Right lobe of liver (tissue), 6 donors: ENCODE results near the gene ZNF488. TPM values are rescaled to one million over a fixed set of nuclear protein-coding genes. Genes with fewer than 3 reads are reported as not detected.

Experiments used
- ATAC-seq, 4 donors: fragments of 200-7000 bp; cut with Tn5 transposase; one replicate each; pipeline ENCODE4 v1.9.1; 2020; ENCODE audit warnings: mild to moderate bottlenecking in 4 of 4, moderate library complexity in 4 of 4
- DNase-seq, 3 donors: peaks; one replicate each; pipeline ENCODE4 v3.0.0-alpha.2; 2020
- H3K27ac ChIP-seq, 3 donors: fragments of 200-600 bp; one replicate each; pipeline ENCODE4 v1.8.0; 2022
- H3K27me3 ChIP-seq, 2 donors: fragments of 200-600 bp; one replicate each; pipeline ENCODE4 v1.8.0; 2022
- H3K36me3 ChIP-seq, 4 donors: fragments of 200-600 bp; sonication (generic) in 1 of 4; one replicate each; pipeline versions ENCODE4 v1.5.1 to v1.8.0; 2017 to 2022; ENCODE audit warnings: control low read depth in 1 of 4
- H3K4me1 ChIP-seq, 4 donors: fragments of 200-600 bp; sonication (generic) in 1 of 4; one replicate each; pipeline versions ENCODE4 v1.5.1 to v1.8.0; 2017 to 2022; ENCODE audit warnings: control low read depth in 1 of 4
- H3K4me3 ChIP-seq, 3 donors: fragments of 200-600 bp; one replicate each; pipeline ENCODE4 v1.8.0; 2022
- H3K9me3 ChIP-seq, 4 donors: fragments of 200-600 bp; sonication (generic) in 1 of 4; one replicate each; pipeline versions ENCODE4 v1.5.1 to v1.8.0; 2017 to 2022; ENCODE audit warnings: control low read depth in 1 of 4
- CTCF ChIP-seq, 4 donors: fragments of 200-600 bp in 3 of 4; fragments of 450-650 bp in 1 of 4; IDR thresholded peaks; one replicate each; pipeline versions ENCODE4 v1.5.1 to v1.8.0; 2016 to 2022; ENCODE audit warnings: antibody characterized with exemption in 4 of 4, mild to moderate bottlenecking in 2 of 4
- POLR2A ChIP-seq: fragments of 450-650 bp; IDR thresholded peaks from one replicate; pipeline ENCODE4 v1.6.1; 2017; ENCODE audit warnings: antibody characterized with exemption, mild to moderate bottlenecking
- WGBS: methylation state at CpG from one replicate; pipeline ENCODE4 v1.1.6; 2018; ENCODE audit warnings: low coverage, low lambda C conversion rate; ENCODE audit not compliant: insufficient coverage; ENCODE audit errors: missing lambda C conversion rate; 5-methylcytosine and 5-hydroxymethylcytosine counted together
- intact Hi-C, 2 donors: fragments of 100-400 bp; cut with DNase I; formaldehyde crosslinking; loops; one replicate each; pipeline versions ENCODE4 v1.11.2 to v1.14.1; 2022
- total RNA-seq, 6 experiments: library from RNA; depleted of rRNA in 2 of 6; stranded (reverse); fragments of >200 nt in 2 of 6; fragmentation: NEBNext Ultra II Directional in 3 of 6; extraction: Animal tissue kit (Norgen Biotek cat#: 25700) in 3 of 6; gene quantifications; one replicate each; pipeline versions ENCODE4 v1.1.0 to v1.2.4, GENCODE V29; 2016 to 2023
- donor health status: DM: no; HTN: yes; CAD: no.
- donor health status: DM: no; HTN: no; CAD: no.
- donor health status: DM: no; HTN: no; CAD: no.
- donor health status: DM: no; HTN: yes; CAD: no.
- donor health status: DM: no; HTN: yes; CAD: no.

The ZNF488 gene
- total RNA-seq, 6 experiments from 2014 or later, result not detected

- Histone ChIP-seq H3K4me3 (no peak overlapping the region), H3K27me3 (no peaks in the 10 kb centered on the region), H3K36me3 (no peaks in the 10 kb centered on the region), H3K9me3 (no peaks in the 10 kb centered on the region), H3K27ac (no peak overlapping the region), H3K4me1 (no peaks in the 10 kb centered on the region)
- ATAC-seq, result no peak
- DNase-seq, result peak in 1 of 3 donors; percentile 30
- intact Hi-C loops, result no loop called here
- WGBS, result 93% methylated on average over 2 of the region's 14 CpGs
- TF ChIP-seq POLR2A (no peak), CTCF (IDR thresholded peaks at IDR 0.05) (no peak)
These were observed 23.6 kb downstream of the ZNF488 start for GRCh38 chr10:47360419-47361040.

GRCh38 chr10:47359626-47360418 lies 24.3 kb downstream of the ZNF488 start:
- DNase-seq (no peak), ATAC-seq (no peak)
- intact Hi-C loops, result no loop called here
- Histone ChIP-seq H3K36me3 (no peaks in the 10 kb centered on the region), H3K9me3 (no peaks in the 10 kb centered on the region), H3K27me3 (no peaks in the 10 kb centered on the region), H3K4me3 (no peak overlapping the region), H3K4me1 (no peaks in the 10 kb centered on the region), H3K27ac (no peak overlapping the region)
- WGBS, result no CpG with 5 or more reads among the region's 4 CpGs
- TF ChIP-seq POLR2A, result no peak
- no peak for TF ChIP-seq CTCF (IDR thresholded peaks at IDR 0.05)

GRCh38 chr10:47359101-47359500 lies 25.0 kb downstream of the ZNF488 start:
- WGBS, result 66% methylated on average over 2 of the region's 2 CpGs
- Histone ChIP-seq H3K4me3 (no peak overlapping the region), H3K27ac (no peak overlapping the region), H3K9me3 (no peaks in the 10 kb centered on the region), H3K4me1 (no peaks in the 10 kb centered on the region), H3K27me3 (no peaks in the 10 kb centered on the region), H3K36me3 (no peaks in the 10 kb centered on the region)
- intact Hi-C loops, result no loop called here
- ATAC-seq (no peak), DNase-seq (peak in 1 of 3 donors; percentile 16)
- TF ChIP-seq POLR2A, result no peak

- intact Hi-C loops, result no loop called here
- 100% methylated on average over 1 of the region's 3 CpGs for WGBS
These were observed 25.6 kb downstream of the ZNF488 start for GRCh38 chr10:47358457-47358856.

More at GRCh38 chr10:47358457-47358856, 25.6 kb downstream of the ZNF488 start:
- H3K4me3 ChIP-seq, result no peak overlapping the region
- no peaks in the 10 kb centered on the region for H3K9me3 ChIP-seq
- H3K27ac ChIP-seq, result no peak overlapping the region
- H3K36me3 ChIP-seq, result no peaks in the 10 kb centered on the region
- DNase-seq, result peak in 1 of 3 donors; percentile 30
- no peaks in the 10 kb centered on the region for H3K27me3 ChIP-seq
- H3K4me1 ChIP-seq, result no peaks in the 10 kb centered on the region
- TF ChIP-seq POLR2A, result no peak
- TF ChIP-seq CTCF (IDR thresholded peaks at IDR 0.05), result no peak
- no peak for ATAC-seq
